Ishikawa (cell line): ENCODE measurements around the gene TNNI3.

Experiments
- CEBPB ChIP-seq: IDR thresholded peaks from 2 replicates; pipeline ENCODE4 v1.6.1; 2012
- CREB1 ChIP-seq: IDR thresholded peaks from 2 replicates; pipeline ENCODE4 v1.6.1; 2012; ENCODE audit warnings: low read depth
- EGR1 ChIP-seq: IDR thresholded peaks from 2 replicates; pipeline ENCODE4 v1.6.1; 2012
- EP300 ChIP-seq: IDR thresholded peaks from 2 replicates; pipeline ENCODE4 v1.6.1; 2012; ENCODE audit warnings: borderline replicate concordance
- FOXM1 ChIP-seq: IDR thresholded peaks from 2 replicates; pipeline ENCODE4 v1.6.1; 2012; ENCODE audit warnings: low read depth, borderline replicate concordance
- NFIC ChIP-seq: IDR thresholded peaks from 2 replicates; pipeline ENCODE4 v1.6.1; 2012
- RAD21 ChIP-seq: IDR thresholded peaks from 2 replicates; pipeline ENCODE4 v1.6.1; 2012; ENCODE audit warnings: low read depth
- TAF1 ChIP-seq: IDR thresholded peaks from 2 replicates; pipeline ENCODE4 v1.6.1; 2012; ENCODE audit warnings: low read depth, mild to moderate bottlenecking
- TCF12 ChIP-seq: IDR thresholded peaks from 2 replicates; pipeline ENCODE4 v1.6.1; 2012; ENCODE audit warnings: low read depth
- TEAD4 ChIP-seq: IDR thresholded peaks from 2 replicates; pipeline ENCODE4 v1.6.1; 2012
- YY1 ChIP-seq: IDR thresholded peaks from 2 replicates; pipeline ENCODE4 v1.6.1; 2012; ENCODE audit warnings: low read depth
- ZBTB7A ChIP-seq: IDR thresholded peaks from 2 replicates; pipeline ENCODE4 v1.6.1; 2012; ENCODE audit warnings: low read depth
- TF ChIP-seq, protein P1 (sequence below): IDR thresholded peaks from 2 replicates; pipeline ENCODE4 v1.6.1; 2012
- TF ChIP-seq, protein P2 (sequence below): IDR thresholded peaks from 2 replicates; pipeline ENCODE4 v1.6.1; 2012; ENCODE audit warnings: low read depth, mild to moderate bottlenecking
- TF ChIP-seq, protein P3 (sequence below): IDR thresholded peaks from 2 replicates; pipeline ENCODE4 v1.6.1; 2012

TNNI3 gene

DNA sequence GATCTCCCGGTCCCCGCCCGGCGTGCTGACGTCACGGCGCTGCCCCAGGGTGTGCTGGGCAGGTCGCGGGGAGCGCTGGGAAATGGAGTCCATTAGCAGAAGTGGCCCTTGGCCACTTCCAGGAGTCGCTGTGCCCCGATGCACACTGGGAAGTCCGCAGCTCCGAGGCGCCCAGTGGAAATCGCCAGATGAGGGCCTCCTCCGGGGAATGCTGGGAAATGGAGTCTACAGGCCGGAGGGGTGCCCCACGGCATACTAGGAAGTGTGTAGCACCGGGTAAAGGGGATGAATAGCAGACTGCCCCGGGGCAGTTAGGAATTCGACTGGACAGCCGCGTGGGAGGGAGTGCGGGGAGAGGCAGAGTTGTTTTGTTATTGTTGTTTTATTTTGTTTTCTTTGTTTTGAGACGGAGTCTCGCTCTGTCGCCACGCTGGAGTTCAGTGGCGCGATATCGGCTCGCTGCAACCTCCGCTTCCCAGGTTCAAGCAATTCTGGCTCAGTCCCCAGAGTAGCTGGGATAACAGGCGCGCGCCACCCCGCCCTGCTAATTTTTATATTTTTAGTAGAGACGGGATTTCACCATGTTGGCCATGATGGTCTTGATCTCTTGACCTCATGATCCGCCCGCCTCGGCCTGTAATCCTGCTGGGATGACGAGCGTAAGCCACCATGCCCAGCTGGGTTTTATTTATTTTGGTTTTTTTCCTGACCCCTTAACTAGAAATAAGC is 39.7 kb downstream of the TNNI3 start:
- TF ChIP-seq TEAD4 (no peak; the same call in 1 of the 2 replicates), NFIC (no peak), TAF1 (peak; percentile 68; the same call in 1 of the 2 replicates), EGR1 (no peak), TCF12 (peak; percentile 43; the same call in 1 of the 2 replicates), ZBTB7A (no peak), RAD21 (no peak), YY1 (peak; percentile 71; the same call in 1 of the 2 replicates), CEBPB (no peak), CREB1 (peak; percentile 89)
- TF ChIP-seq, protein P1, sequence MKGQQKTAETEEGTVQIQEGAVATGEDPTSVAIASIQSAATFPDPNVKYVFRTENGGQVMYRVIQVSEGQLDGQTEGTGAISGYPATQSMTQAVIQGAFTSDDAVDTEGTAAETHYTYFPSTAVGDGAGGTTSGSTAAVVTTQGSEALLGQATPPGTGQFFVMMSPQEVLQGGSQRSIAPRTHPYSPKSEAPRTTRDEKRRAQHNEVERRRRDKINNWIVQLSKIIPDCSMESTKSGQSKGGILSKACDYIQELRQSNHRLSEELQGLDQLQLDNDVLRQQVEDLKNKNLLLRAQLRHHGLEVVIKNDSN = no peak
- TF ChIP-seq, protein P2, sequence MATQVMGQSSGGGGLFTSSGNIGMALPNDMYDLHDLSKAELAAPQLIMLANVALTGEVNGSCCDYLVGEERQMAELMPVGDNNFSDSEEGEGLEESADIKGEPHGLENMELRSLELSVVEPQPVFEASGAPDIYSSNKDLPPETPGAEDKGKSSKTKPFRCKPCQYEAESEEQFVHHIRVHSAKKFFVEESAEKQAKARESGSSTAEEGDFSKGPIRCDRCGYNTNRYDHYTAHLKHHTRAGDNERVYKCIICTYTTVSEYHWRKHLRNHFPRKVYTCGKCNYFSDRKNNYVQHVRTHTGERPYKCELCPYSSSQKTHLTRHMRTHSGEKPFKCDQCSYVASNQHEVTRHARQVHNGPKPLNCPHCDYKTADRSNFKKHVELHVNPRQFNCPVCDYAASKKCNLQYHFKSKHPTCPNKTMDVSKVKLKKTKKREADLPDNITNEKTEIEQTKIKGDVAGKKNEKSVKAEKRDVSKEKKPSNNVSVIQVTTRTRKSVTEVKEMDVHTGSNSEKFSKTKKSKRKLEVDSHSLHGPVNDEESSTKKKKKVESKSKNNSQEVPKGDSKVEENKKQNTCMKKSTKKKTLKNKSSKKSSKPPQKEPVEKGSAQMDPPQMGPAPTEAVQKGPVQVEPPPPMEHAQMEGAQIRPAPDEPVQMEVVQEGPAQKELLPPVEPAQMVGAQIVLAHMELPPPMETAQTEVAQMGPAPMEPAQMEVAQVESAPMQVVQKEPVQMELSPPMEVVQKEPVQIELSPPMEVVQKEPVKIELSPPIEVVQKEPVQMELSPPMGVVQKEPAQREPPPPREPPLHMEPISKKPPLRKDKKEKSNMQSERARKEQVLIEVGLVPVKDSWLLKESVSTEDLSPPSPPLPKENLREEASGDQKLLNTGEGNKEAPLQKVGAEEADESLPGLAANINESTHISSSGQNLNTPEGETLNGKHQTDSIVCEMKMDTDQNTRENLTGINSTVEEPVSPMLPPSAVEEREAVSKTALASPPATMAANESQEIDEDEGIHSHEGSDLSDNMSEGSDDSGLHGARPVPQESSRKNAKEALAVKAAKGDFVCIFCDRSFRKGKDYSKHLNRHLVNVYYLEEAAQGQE = no peak
- TF ChIP-seq, protein P3, sequence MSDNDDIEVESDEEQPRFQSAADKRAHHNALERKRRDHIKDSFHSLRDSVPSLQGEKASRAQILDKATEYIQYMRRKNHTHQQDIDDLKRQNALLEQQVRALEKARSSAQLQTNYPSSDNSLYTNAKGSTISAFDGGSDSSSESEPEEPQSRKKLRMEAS = 0 out of 2 replicates have a peak, but pooled peaks have one; percentile 19

DNA sequence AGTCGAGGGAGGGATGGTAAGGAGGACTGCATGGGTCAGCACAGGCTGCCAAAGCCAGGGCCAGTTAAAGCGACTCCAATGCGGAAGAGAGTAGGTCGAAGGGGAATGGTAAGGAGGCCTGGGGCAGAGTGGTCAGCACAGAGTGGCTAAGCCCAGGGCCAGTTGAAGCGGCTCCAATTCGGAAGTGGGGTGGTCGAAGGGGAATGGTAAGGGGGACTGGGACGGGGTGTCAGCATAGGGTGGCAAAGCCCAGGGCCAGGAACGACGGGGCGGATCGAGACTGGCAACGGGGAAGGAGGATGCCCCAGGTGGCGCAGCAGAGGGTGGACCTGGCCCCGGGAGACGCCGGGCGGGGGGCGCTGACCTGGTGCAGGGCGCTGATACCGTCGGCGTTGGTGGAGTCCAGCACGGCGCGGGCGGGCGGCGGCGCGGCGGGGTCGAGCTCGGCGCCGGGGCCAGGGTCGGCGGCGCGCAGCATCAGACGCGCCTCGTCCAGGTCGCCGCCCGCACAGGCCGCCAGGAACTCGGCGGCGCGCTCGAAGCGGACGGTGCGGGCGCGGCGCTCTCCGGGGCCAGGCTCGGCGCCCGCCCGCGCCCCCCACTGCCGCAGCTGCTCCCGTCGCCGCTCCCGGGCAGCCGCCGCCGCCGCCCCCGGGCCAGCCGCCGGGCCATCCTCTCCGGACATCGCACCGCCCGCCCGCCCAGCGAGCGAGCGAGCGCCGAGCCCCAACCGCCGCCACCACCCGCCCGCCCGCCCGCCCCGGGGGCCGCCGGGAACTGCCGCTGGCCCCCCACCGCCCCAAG is 40.5 kb downstream of the TNNI3 start, which contains the start of gene PPP1R12C:
PPP1R12C (minus strand) TSS at position 779 of the 804 bp plus-strand sequence; CDS start at position 685, 94 bp downstream.
- peak; percentile 74 for TF ChIP-seq ZBTB7A
- TF ChIP-seq, protein P3 = no peak

DNA sequence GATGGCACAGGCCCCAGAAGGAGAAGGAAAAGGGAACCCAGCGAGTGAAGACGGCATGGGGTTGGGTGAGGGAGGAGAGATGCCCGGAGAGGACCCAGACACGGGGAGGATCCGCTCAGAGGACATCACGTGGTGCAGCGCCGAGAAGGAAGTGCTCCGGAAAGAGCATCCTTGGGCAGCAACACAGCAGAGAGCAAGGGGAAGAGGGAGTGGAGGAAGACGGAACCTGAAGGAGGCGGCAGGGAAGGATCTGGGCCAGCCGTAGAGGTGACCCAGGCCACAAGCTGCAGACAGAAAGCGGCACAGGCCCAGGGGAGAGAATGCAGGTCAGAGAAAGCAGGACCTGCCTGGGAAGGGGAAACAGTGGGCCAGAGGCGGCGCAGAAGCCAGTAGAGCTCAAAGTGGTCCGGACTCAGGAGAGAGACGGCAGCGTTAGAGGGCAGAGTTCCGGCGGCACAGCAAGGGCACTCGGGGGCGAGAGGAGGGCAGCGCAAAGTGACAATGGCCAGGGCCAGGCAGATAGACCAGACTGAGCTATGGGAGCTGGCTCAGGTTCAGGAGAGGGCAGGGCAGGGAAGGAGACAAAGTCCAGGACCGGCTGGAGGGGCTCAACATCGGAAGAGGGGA is 41.2 kb downstream of the TNNI3 start:
- TF ChIP-seq EGR1 = no peak

DNA sequence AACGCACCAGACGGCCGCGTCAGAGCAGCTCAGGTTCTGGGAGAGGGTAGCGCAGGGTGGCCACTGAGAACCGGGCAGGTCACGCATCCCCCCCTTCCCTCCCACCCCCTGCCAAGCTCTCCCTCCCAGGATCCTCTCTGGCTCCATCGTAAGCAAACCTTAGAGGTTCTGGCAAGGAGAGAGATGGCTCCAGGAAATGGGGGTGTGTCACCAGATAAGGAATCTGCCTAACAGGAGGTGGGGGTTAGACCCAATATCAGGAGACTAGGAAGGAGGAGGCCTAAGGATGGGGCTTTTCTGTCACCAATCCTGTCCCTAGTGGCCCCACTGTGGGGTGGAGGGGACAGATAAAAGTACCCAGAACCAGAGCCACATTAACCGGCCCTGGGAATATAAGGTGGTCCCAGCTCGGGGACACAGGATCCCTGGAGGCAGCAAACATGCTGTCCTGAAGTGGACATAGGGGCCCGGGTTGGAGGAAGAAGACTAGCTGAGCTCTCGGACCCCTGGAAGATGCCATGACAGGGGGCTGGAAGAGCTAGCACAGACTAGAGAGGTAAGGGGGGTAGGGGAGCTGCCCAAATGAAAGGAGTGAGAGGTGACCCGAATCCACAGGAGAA is 42.0 kb downstream of the TNNI3 start:
- TF ChIP-seq EP300 = no peak
- TF ChIP-seq, protein P1 = no peak
- TF ChIP-seq, protein P2 = no peak
- no peak for TF ChIP-seq TCF12
- TF ChIP-seq ZBTB7A = no peak
- TF ChIP-seq EGR1 = no peak
- TF ChIP-seq TAF1 = no peak
- TF ChIP-seq NFIC = no peak
- TF ChIP-seq YY1 = no peak
- no peak for TF ChIP-seq TEAD4
- no peak for TF ChIP-seq RAD21
- no peak for TF ChIP-seq CREB1
- TF ChIP-seq CEBPB = no peak

DNA sequence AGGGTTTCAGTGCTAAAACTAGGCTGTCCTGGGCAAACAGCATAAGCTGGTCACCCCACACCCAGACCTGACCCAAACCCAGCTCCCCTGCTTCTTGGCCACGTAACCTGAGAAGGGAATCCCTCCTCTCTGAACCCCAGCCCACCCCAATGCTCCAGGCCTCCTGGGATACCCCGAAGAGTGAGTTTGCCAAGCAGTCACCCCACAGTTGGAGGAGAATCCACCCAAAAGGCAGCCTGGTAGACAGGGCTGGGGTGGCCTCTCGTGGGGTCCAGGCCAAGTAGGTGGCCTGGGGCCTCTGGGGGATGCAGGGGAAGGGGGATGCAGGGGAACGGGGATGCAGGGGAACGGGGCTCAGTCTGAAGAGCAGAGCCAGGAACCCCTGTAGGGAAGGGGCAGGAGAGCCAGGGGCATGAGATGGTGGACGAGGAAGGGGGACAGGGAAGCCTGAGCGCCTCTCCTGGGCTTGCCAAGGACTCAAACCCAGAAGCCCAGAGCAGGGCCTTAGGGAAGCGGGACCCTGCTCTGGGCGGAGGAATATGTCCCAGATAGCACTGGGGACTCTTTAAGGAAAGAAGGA is 42.9 kb downstream of the TNNI3 start:
- TF ChIP-seq, protein P2 = no peak
- TF ChIP-seq NFIC (no peak), EGR1 (no peak), EP300 (no peak), CEBPB (no peak), YY1 (no peak), ZBTB7A (no peak), TEAD4 (no peak), TCF12 (no peak), CREB1 (no peak), RAD21 (no peak), TAF1 (no peak), FOXM1 (no peak)
- TF ChIP-seq, protein P1 = no peak
- TF ChIP-seq, protein P3 = no peak
